ENCODE data around the gene BTNL9.
"Not testable (repeated sequence)": the region's sequence is repeated elsewhere in the genome, so short reads cannot be mapped to it uniquely, and the experiment has no call there.

The BTNL9 gene

DNA sequence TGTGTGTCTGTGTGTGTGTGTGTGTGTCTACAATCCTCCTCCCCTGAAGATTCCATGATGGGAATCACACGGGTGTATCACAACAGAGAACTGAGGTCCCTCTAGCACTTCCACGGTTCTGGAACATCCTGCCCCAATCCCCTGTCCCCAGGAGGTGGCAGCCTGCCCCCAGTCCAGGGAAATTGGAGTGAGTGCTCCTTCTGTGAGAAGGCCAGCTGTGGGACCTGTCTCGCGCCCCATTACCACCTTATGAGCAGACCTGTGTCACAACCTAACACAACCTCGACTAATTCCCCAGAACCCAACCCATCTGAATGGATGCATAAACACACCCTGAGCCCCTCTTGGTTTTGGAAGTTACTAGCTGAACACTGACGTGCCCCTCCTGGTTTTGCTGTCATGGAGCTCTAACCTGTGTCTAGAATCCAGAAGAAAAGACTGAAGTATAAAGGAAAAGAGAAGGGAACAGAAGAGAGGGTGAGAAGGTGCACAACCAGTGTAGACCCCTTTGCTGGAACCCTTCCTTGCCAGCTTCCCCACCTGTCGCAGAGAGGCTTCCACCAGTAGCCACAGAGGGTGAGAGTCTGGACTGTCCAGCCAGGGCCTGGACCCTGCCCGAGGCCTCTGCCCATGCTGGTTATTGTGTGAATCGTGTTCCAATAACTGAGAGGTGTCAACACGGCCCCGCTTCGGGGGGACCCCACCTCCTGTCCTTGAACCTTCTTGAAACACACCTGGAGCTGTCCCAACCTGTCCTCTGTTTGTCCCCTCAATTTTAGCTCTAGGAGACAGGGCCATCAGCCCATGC lies 3.4 kb downstream of the BTNL9 start:
- Histone ChIP-seq H3K27ac (peak overlapping the region in 1 of 2 donors; percentile 37), H3K4me3 (no peak overlapping the region)
- TF ChIP-seq, protein P1, sequence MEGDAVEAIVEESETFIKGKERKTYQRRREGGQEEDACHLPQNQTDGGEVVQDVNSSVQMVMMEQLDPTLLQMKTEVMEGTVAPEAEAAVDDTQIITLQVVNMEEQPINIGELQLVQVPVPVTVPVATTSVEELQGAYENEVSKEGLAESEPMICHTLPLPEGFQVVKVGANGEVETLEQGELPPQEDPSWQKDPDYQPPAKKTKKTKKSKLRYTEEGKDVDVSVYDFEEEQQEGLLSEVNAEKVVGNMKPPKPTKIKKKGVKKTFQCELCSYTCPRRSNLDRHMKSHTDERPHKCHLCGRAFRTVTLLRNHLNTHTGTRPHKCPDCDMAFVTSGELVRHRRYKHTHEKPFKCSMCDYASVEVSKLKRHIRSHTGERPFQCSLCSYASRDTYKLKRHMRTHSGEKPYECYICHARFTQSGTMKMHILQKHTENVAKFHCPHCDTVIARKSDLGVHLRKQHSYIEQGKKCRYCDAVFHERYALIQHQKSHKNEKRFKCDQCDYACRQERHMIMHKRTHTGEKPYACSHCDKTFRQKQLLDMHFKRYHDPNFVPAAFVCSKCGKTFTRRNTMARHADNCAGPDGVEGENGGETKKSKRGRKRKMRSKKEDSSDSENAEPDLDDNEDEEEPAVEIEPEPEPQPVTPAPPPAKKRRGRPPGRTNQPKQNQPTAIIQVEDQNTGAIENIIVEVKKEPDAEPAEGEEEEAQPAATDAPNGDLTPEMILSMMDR (IDR thresholded peaks at IDR 0.05), result no peak
- DNase-seq (ENCODE audit: low spot score), result no peak

DNA sequence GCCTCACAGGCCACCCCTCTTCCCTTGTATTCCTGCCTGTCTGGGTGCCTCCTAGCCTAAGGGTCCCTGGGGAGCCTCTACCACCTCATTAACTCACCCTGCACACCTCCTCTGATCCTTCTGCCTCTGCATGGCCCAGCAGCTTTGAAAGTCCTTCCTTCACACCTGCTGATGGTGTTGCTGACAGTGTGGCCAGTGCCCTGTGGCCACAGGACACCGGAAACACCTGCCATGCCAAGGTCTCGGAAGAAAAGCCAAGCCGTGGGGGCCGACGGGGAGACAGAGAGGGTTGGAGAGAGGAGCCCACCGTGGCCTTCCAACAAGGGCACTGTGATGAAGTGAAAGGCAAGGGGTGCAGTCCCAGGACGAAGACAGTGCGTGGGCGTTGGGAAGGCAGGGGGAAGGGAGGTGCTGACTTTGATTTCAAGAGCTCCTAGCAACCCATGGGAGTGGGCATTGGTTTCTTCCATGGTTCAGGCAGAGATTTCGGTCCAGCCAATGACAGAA lies 4.1 kb downstream of the BTNL9 start:
- Histone ChIP-seq H3K27ac (peak overlapping the region in 1 of 2 donors; percentile 37), H3K4me3 (no peak overlapping the region)
- TF ChIP-seq, protein P1 (IDR thresholded peaks at IDR 0.05), result no peak
- DNase-seq (ENCODE audit: low spot score), result no peak

DNA sequence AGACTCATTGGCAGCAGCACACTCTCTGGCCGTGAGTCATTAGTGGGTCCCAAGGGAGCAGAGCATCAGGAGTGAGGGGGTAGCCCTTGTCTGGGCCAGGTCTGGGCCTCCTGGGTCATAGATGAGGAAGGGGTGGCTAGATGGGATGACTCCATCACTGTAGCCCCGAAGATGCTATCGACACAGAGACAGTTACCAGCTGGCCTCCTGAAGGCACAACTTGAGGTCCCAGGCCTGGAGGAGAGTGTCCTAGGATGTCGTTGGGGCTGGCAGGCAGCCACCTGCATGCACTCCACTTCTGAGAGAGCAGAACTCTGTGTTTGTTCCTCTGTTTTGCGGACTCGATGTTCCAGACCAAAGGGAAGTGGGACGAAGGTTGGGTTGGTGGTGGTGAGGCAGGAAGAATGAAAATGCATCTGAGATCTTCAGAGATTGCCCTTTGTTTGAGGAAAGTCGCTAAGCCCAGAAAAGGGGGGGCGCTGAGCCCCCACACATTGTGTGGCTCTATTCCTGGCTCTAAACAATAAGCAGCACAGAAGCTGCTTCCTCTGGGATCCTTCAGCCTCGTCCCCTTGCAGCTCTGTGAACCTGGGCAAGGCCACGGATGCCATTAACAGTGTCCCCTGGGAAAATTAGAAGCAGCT lies 4.7 kb downstream of the BTNL9 start:
- TF ChIP-seq, protein P1 (IDR thresholded peaks at IDR 0.05), result no peak
- no peak for DNase-seq (ENCODE audit: low spot score)
- H3K27ac ChIP-seq, result peak overlapping the region in 1 of 2 donors; percentile 47
- no peak overlapping the region for H3K4me3 ChIP-seq

DNA sequence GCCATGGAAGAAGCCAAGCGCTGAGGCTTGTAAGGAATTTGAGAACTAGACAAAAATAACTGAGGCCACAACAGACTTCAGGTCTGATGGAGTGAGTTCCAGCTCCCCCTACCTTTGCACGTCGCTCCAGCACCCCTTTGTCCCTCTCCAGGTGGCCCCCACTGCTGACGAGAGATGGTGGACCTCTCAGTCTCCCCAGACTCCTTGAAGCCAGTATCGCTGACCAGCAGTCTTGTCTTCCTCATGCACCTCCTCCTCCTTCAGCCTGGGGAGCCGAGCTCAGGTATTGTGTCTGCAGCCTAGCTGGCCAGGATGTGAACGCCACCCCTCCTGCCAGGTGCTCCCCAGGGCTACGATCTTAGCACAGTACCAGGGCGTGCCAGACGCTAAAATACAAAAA lies 5.2 kb downstream of the BTNL9 start:
- TF ChIP-seq, protein P1 (IDR thresholded peaks at IDR 0.05), result no peak
- Histone ChIP-seq H3K4me3 (no peak overlapping the region), H3K27ac (peak overlapping the region in 1 of 2 donors; percentile 47)
- DNase-seq (ENCODE audit: low spot score), result no peak

DNA sequence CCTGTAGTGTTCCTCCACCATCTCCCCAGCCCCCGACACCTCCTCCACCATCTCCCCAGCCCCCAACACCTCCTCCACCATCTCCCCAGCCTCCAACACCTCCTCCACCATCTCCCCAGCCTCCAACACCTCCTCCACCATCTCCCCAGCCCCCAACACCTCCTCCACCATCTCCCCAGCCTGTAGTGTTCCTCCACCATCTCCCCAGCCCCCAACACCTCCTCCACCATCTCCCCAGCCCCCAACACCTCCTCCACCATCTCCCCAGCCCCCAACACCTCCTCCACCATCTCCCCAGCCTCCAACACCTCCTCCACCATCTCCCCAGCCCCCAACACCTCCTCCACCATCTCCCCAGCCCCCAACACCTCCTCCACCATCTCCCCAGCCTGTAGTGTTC lies 5.8 kb downstream of the BTNL9 start:
- peak overlapping the region in 1 of 2 donors; percentile 47 for H3K27ac ChIP-seq
- H3K4me3 ChIP-seq; DNase-seq (ENCODE audit: low spot score): not testable (repeated sequence)

DNA sequence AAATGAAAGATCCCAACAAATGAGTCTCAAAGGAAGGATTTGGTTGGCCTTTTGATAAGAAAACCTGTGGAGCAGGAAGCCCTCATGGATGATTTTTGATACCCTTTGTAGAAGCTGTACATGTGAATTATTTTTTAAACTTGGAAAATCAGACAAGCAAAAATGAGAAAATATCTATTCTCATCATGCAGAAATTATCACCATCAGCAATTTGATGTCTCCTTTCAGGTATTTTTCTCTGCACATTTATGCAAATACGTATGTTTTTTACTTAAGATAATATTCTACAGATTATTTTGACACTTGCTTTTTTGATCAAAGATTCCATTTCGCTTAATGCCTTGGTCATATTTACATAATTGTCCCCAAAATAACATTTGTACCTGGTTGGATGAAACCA lies 7.2 kb downstream of the BTNL9 start:
- no peak overlapping the region for H3K4me3 ChIP-seq
- TF ChIP-seq, protein P1 (IDR thresholded peaks at IDR 0.05), result no peak
- H3K27ac ChIP-seq, result no peak overlapping the region
- DNase-seq (ENCODE audit: low spot score), result no peak

DNA sequence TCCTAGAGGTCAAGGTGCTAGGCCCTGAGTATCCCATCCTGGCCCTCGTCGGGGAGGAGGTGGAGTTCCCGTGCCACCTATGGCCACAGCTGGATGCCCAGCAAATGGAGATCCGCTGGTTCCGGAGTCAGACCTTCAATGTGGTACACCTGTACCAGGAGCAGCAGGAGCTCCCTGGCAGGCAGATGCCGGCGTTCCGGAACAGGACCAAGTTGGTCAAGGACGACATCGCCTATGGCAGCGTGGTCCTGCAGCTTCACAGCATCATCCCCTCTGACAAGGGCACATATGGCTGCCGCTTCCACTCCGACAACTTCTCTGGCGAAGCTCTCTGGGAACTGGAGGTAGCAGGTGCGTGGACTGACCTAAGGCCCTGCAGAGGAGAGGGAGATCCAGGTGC lies 7.9 kb downstream of the BTNL9 start:
- TF ChIP-seq, protein P1 (IDR thresholded peaks at IDR 0.05), result no peak
- no peak for DNase-seq (ENCODE audit: low spot score)
- H3K4me3 ChIP-seq, result no peak overlapping the region
- H3K27ac ChIP-seq, result no peak overlapping the region

Measured in coronary artery (tissue), 2 donors.